Measurements from ENCODE around the gene KCNIP4. TPM values are rescaled to one million over a fixed set of nuclear protein-coding genes. Genes with fewer than 3 reads are reported as not detected.

Gene KCNIP4
- total RNA-seq, 2 experiments from 2014 or later, result not detected

DNA sequence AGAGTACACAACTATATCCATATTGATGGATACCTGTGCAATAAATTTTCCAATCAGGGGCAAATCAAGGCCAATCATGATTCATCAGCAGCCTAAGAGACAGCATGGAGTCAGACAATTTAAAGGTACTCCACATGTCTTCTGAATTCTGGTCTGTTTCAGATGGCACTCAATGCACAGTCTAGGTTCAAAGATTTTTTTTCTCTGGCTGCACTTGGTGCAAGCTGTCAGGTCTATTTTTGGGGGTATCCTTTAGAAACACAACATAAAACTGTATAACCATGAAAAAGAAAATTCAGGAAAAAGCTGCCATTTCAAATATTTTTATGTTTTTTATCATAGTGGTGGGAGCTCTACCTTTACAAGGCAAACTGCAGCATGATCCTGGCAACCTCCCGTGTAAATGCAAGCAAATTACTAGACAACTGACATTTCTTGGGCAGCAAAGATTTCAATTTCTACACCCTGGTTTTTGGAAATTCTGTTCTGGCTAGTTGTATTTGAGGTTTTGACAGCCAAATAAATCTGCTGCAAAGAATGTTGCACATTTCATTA, 310.3 kb downstream of the KCNIP4 start:
- Mint-ChIP-seq H3K27ac (no peak overlapping the region), H3K9me3 (peaks cover 6% of the 10 kb centered on the region), H3K36me3 (no peaks in the 10 kb centered on the region), H3K4me1 (ENCODE audit: low read depth) (no peaks in the 10 kb centered on the region), H3K4me3 (no peak overlapping the region), H3K27me3 (no peaks in the 10 kb centered on the region)
- ChIA-PET POLR2A (no interaction called here), CTCF (no interaction called here)
- DNase-seq, result no peak
- intact Hi-C loops (cut with micrococcal nuclease), result no loop called here

DNA sequence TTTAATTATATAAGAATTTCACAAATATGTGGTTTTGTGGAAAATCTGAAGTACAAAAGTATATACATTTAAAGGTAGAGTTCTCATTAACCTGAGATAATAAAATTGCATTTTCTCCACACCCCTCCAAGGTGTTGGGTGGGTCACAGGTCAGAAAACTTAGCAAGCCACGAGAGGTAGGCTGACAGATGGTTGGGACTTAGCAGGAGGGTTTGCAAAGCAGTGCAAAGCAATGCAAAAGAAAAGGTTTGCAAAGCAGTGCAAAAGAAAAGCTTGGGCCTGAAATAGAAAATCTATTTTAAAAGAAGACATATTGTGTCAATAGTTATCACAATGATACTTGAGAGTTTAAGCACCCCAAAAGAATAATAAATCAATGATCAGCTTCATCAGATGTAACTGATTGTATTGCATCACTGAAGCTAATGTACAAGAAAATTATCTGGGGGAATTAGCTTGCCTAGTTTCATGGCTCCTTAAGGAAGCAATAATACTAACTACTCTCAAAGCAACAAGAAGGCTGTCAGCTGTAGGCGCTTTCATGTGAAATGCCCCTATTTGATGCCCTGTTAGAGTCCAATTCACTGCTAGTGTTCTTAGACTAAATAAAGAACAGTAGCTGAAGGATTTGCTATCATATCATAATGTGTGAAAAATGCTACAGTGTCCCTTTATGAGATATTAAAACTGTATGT, 319.5 kb downstream of the KCNIP4 start:
- intact Hi-C loops (cut with micrococcal nuclease), result no loop called here
- Mint-ChIP-seq H3K4me1 (ENCODE audit: low read depth) (no peaks in the 10 kb centered on the region), H3K27ac (no peak overlapping the region), H3K4me3 (no peak overlapping the region), H3K27me3 (no peaks in the 10 kb centered on the region), H3K9me3 (peaks cover 2% of the 10 kb centered on the region), H3K36me3 (no peaks in the 10 kb centered on the region)
- ChIA-PET POLR2A (no interaction called here), CTCF (no interaction called here)
- no peak for DNase-seq

DNA sequence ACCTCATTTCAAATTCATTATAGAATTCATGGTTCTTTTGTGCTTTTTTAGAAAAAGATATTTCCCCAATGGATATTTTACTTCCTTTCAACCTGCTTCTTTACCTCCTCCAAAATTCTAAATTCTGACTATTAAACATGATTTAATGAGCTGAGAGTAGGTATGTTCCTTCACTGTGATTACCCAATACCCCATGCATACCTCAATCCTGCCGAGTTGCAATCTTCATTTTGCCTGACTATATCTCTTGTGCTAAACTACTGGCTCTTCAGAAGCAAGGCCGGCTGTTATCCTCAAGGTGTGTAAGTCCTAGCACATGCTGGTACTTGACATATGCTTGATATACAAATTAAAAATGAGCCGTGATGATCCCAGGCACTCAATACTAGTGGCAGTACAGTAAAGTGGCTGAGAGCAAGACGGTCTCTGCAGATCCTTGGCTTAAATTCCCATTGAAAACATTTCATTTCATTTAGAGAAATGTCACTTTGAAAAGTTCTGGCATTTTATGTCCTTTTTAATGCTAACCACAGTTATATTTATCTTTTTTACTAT, 320.4 kb downstream of the KCNIP4 start:
- Mint-ChIP-seq H3K27me3 (no peaks in the 10 kb centered on the region), H3K27ac (no peak overlapping the region), H3K36me3 (no peaks in the 10 kb centered on the region), H3K4me1 (ENCODE audit: low read depth) (no peaks in the 10 kb centered on the region), H3K9me3 (peaks cover 2% of the 10 kb centered on the region), H3K4me3 (no peak overlapping the region)
- CTCF ChIA-PET, result no interaction called here
- POLR2A ChIA-PET, result no interaction called here
- no peak for DNase-seq
- intact Hi-C loops (cut with micrococcal nuclease), result no loop called here

DNA sequence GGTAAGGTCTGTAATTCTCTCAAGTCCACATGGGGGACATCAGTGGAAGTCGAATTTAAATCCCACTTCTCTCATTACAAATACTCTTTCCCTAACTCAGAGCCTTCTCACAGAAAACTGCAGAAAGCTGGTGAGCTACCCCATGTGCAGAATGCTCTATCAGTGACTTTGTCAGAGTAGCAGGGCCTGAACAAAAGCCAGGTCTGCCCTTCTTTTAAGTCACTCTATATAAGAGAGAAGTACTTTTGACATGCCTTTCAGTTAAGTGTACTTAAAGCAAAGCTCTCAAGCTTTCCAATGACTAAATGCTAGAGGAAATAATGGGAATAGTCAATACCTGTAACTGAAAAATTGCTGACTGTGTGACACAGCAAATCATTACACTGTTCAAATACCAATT, 323.1 kb downstream of the KCNIP4 start:
- no peak overlapping the region for H3K27ac Mint-ChIP-seq
- CTCF ChIA-PET, result no interaction called here
- no peak for DNase-seq
- POLR2A ChIA-PET, result no interaction called here
- H3K4me3 Mint-ChIP-seq, result no peak overlapping the region
- H3K9me3 Mint-ChIP-seq, result peaks cover 2% of the 10 kb centered on the region
- intact Hi-C loops (cut with micrococcal nuclease), result no loop called here
- H3K27me3 Mint-ChIP-seq, result no peaks in the 10 kb centered on the region
- no peaks in the 10 kb centered on the region for H3K4me1 Mint-ChIP-seq (ENCODE audit: low read depth)
- H3K36me3 Mint-ChIP-seq, result no peaks in the 10 kb centered on the region

DNA sequence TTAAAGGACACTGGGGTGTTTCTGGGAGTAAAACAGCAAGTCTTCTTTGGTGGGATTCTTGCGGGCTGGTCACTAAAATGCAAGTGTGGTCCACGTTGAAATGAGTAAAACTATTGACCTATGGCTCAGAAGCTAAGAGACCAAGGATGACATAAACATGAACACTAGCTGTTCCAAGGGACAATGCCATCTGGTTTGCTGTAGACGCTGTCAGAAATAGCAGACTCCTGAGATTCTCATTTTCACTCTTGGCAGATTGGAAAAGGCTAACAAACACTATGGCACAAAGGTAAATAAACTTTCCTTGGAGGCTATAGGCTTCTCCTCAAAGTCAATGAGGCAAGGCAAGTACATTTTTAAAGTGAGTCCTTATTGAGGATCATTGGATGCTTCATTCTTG, 343.6 kb downstream of the KCNIP4 start:
- ChIA-PET POLR2A (no interaction called here), CTCF (no interaction called here)
- no peaks in the 10 kb centered on the region for H3K4me1 Mint-ChIP-seq (ENCODE audit: low read depth)
- intact Hi-C loops (cut with micrococcal nuclease), result no loop called here
- no peak for DNase-seq
- H3K27me3 Mint-ChIP-seq, result no peaks in the 10 kb centered on the region
- H3K9me3 Mint-ChIP-seq, result peaks cover 12% of the 10 kb centered on the region
- no peak overlapping the region for H3K4me3 Mint-ChIP-seq
- H3K27ac Mint-ChIP-seq, result no peak overlapping the region
- H3K36me3 Mint-ChIP-seq, result no peaks in the 10 kb centered on the region

DNA sequence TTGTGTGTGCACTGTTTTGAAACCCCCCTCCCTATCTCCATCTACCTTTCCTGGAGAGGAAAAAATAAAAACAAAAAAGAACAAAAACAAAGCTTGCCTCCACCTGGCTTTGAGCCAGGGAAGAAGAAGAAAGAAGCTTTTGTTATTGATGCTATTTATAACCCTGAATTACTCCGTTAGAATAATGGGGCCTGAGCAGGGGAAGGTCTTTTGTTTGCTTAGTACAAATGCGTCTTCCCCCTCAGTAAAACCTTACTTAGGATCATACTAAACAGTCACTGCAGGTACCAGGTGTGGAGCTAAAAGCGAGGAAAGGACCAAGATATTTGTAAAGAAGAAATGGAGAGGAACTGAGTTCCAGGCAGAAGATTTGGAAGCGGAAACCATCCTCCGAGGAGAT, 352.1 kb downstream of the KCNIP4 start:
- H3K9me3 Mint-ChIP-seq, result peaks cover 25% of the 10 kb centered on the region
- no peaks in the 10 kb centered on the region for H3K27me3 Mint-ChIP-seq
- no peaks in the 10 kb centered on the region for H3K4me1 Mint-ChIP-seq (ENCODE audit: low read depth)
- no peak overlapping the region for H3K27ac Mint-ChIP-seq
- H3K36me3 Mint-ChIP-seq, result no peaks in the 10 kb centered on the region
- no peak for DNase-seq
- POLR2A ChIA-PET, result no interaction called here
- no peak overlapping the region for H3K4me3 Mint-ChIP-seq
- CTCF ChIA-PET, result no interaction called here
- intact Hi-C loops (cut with micrococcal nuclease), result no loop called here

DNA sequence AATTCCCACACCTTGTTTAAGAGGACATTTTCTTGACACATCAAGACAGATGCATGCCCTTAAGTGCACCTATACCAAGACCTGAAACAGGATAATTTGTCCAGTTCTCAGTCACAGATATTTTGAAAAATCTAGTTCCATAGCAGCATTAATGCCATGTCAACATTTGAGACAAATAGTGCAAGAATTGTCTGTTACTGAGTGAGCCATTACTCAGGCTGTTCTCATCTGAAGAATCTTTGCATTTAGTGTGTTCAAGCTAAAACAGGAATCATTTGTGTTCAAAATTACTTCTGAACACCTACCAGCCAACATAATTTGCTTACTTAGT, 354.9 kb downstream of the KCNIP4 start:
- Mint-ChIP-seq H3K4me1 (ENCODE audit: low read depth) (no peaks in the 10 kb centered on the region), H3K27me3 (no peaks in the 10 kb centered on the region), H3K36me3 (no peaks in the 10 kb centered on the region), H3K9me3 (peaks cover 16% of the 10 kb centered on the region), H3K27ac (no peak overlapping the region), H3K4me3 (no peak overlapping the region)
- ChIA-PET CTCF (no interaction called here), POLR2A (no interaction called here)
- no peak for DNase-seq
- intact Hi-C loops (cut with micrococcal nuclease), result no loop called here

DNA sequence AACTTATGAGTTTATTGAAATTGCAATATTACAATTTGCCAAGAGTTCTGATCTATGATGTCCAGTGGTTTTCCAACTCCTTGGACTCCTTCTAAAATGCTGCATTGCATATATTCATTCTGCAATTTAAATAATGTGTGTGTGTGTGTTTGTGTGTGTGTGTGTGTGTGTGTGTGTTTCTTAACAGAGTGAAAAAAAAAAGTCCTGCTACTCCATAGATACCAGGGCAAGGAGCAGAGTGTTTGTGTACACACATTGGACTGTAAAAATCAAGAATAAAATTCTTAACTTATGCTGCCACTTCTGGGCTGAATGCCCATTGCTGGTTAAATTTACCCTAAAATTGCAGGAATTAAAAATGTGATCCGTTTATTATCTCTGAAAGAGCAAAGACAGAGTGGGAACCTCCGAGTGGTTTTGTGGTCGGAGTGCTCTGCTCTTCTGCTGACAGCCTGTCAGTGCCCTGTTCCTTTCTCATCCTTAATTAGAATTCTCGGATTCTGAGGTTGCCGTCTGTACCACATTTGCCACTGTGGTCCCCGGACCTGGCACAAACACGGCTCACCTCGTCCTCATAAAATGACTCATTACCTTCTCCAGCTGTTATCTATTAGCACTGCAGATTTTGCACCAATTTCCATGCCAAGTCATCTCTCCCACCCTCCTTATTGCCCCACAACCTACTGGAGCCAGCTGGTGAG, 355.5 kb downstream of the KCNIP4 start:
- ChIA-PET CTCF (no interaction called here), POLR2A (no interaction called here)
- peaks cover 14% of the 10 kb centered on the region for H3K9me3 Mint-ChIP-seq
- intact Hi-C loops (cut with micrococcal nuclease), result no loop called here
- no peaks in the 10 kb centered on the region for H3K4me1 Mint-ChIP-seq (ENCODE audit: low read depth)
- no peaks in the 10 kb centered on the region for H3K36me3 Mint-ChIP-seq
- DNase-seq, result no peak
- no peak overlapping the region for H3K4me3 Mint-ChIP-seq
- H3K27ac Mint-ChIP-seq, result no peak overlapping the region
- no peaks in the 10 kb centered on the region for H3K27me3 Mint-ChIP-seq

DNA sequence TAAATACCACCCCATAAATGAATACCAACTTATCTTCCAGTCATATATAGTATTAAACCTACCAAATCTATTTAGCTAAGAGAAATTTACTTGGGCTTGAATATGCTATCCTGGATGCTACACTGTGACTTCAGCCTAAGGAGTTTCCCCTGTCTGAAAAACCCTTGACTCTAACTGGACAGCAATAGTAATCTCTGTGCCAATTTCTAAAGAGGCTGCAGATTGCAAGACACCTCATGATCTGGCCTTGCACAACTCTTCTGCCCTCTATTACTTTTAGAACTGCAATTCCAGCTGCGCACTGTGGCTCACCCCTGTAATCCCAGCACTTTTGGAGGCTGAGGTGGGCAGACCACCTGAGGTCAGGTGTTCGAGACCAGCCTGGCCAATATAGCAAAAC, 371.5 kb downstream of the KCNIP4 start:
- H3K9me3 Mint-ChIP-seq, result peaks cover 5% of the 10 kb centered on the region
- no peaks in the 10 kb centered on the region for H3K4me1 Mint-ChIP-seq (ENCODE audit: low read depth)
- H3K27ac Mint-ChIP-seq, result no peak overlapping the region
- no peaks in the 10 kb centered on the region for H3K27me3 Mint-ChIP-seq
- no peak for DNase-seq
- intact Hi-C loops (cut with micrococcal nuclease), result no loop called here
- no peaks in the 10 kb centered on the region for H3K36me3 Mint-ChIP-seq
- H3K4me3 Mint-ChIP-seq, result no peak overlapping the region
- ChIA-PET POLR2A (no interaction called here), CTCF (no interaction called here)

DNA sequence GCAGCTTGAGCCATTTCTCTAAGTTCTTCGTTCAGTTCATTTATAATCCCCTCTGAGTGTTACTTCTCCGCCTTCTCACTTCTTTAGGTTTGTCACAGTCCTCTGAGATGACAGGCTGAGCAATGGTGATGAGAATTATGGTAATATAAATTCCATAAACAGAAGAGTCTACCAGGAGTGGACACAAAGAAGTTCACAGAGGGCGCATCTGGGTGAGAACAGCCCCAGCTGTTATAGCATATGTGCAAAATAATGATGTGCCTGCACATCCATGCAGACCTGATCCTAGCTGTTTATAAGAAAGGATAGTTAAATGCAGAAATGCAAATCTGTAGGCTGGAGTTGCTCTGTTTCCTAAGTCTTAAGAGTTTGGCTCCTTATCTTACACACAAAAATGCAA, 377.5 kb downstream of the KCNIP4 start:
- H3K4me3 Mint-ChIP-seq, result no peak overlapping the region
- H3K27ac Mint-ChIP-seq, result no peak overlapping the region
- H3K9me3 Mint-ChIP-seq, result no peaks in the 10 kb centered on the region
- intact Hi-C loops (cut with micrococcal nuclease), result no loop called here
- H3K36me3 Mint-ChIP-seq, result no peaks in the 10 kb centered on the region
- H3K27me3 Mint-ChIP-seq, result no peaks in the 10 kb centered on the region
- no peaks in the 10 kb centered on the region for H3K4me1 Mint-ChIP-seq (ENCODE audit: low read depth)
- ChIA-PET POLR2A (no interaction called here), CTCF (no interaction called here)
- no peak for DNase-seq

DNA sequence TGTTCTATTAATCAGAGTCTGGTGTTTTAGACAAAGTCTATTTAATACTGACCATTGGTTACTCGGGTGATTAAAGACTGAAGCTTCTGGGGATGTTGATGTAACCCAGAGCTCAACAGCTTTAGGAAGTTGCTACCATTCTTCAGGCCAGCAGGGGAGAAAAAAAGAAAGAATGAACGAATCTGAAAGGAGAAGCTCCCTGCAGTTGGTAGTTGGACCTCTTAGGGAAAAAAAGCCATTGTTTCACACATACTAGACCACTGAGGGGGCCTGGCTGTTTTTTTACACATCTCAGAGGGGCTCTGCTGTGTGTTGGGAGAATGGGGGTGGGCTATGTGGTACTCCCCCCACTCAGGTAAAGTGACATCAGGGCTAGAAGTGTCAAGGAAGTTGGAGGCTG, 378.9 kb downstream of the KCNIP4 start:
- ChIA-PET POLR2A (no interaction called here), CTCF (no interaction called here)
- no peak overlapping the region for H3K4me3 Mint-ChIP-seq
- H3K4me1 Mint-ChIP-seq (ENCODE audit: low read depth), result no peaks in the 10 kb centered on the region
- no peak overlapping the region for H3K27ac Mint-ChIP-seq
- no peak for DNase-seq
- intact Hi-C loops (cut with micrococcal nuclease), result no loop called here
- no peaks in the 10 kb centered on the region for H3K36me3 Mint-ChIP-seq
- no peaks in the 10 kb centered on the region for H3K27me3 Mint-ChIP-seq
- H3K9me3 Mint-ChIP-seq, result peaks cover under 1% of the 10 kb centered on the region

DNA sequence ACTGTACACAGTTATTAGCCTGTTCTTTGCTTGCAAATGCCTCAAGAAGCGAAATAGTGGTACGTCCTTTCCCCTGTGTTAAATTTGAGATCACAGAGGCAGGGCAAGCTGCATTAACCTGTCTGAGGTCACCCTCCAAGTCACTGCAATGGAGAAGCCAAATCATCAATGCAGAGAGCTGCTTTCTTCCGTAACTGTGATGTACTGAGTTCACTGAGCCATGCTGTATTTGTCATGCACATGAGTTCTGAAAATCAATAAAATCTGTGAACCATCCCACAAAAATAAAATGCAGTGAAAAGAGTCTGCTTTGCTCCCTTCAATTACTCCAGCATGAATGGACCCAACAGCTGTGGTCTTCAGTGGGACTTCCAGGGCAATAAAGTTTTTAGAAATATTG, 393.5 kb downstream of the KCNIP4 start:
- H3K9me3 Mint-ChIP-seq, result no peaks in the 10 kb centered on the region
- intact Hi-C loops (cut with micrococcal nuclease), result no loop called here
- no peak overlapping the region for H3K4me3 Mint-ChIP-seq
- POLR2A ChIA-PET, result no interaction called here
- no peaks in the 10 kb centered on the region for H3K27me3 Mint-ChIP-seq
- DNase-seq, result no peak
- no peak overlapping the region for H3K27ac Mint-ChIP-seq
- H3K36me3 Mint-ChIP-seq, result no peaks in the 10 kb centered on the region
- no peaks in the 10 kb centered on the region for H3K4me1 Mint-ChIP-seq (ENCODE audit: low read depth)
- CTCF ChIA-PET, result no interaction called here

DNA sequence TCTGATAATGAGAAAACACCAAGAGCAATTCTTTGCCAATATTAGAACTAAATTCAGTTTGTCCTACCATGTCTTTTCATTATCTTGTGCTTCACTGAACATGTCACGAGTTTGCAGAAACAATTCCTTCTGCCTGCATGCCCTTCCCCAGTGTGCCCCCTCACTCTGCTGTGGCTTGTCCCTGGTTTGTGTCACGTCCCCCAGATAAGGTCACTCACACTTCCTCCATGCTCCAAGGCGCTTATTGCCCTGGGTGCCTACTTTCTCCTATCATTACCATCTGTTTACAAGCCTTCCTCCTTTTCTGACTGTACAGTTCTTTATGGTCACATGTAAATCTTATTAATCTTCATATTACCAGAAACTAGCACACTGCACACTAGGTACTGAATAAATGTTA, 394.1 kb downstream of the KCNIP4 start:
- intact Hi-C loops (cut with micrococcal nuclease), result no loop called here
- ChIA-PET POLR2A (no interaction called here), CTCF (no interaction called here)
- Mint-ChIP-seq H3K4me1 (ENCODE audit: low read depth) (no peaks in the 10 kb centered on the region), H3K4me3 (no peak overlapping the region), H3K36me3 (no peaks in the 10 kb centered on the region), H3K27me3 (no peaks in the 10 kb centered on the region), H3K9me3 (no peaks in the 10 kb centered on the region), H3K27ac (no peak overlapping the region)
- no peak for DNase-seq

Measured in activated CD4-positive, alpha-beta memory T cell treated with anti-CD3 and anti-CD28 coated beads for 36 hours (primary cell).